HepG2 (cell line): ENCODE measurements around the gene ATP6V0A1. TPM values are rescaled to one million over a fixed set of nuclear protein-coding genes. Genes with fewer than 3 reads are reported as not detected.

ENCODE experiments used
- FOXP1 ChIP-seq, 2 experiments: fragments of 450-650 bp in 1 of 2; IDR thresholded peaks; 2 replicates each; pipeline ENCODE4 v1.6.1; 2017 to 2018; ENCODE audit warnings: antibody characterized with exemption in 1 of 2
- GFI1 ChIP-seq: sonication (generic); formaldehyde crosslinking; IDR thresholded peaks from 2 replicates; pipeline ENCODE4 v1.5.0; 2020; ENCODE audit warnings: missing genetic modification reagents, mild to moderate bottlenecking, borderline replicate concordance
- NPAS2 ChIP-seq: sonication (generic); formaldehyde crosslinking; IDR thresholded peaks from 2 replicates; pipeline ENCODE4 v1.8.0; 2022; ENCODE audit warnings: mild to moderate bottlenecking, missing genetic modification reagents, borderline replicate concordance
- STAT5B ChIP-seq: sonication (generic); formaldehyde crosslinking; IDR thresholded peaks from 2 replicates; pipeline ENCODE4 v1.4.0; 2020; ENCODE audit warnings: missing genetic modification reagents
- TGIF2 ChIP-seq: IDR thresholded peaks from 2 replicates; pipeline ENCODE4 v1.6.1; 2016; ENCODE audit warnings: control low read depth, missing compliant biosample characterization
- U2AF2 ChIP-seq: fragments of 200-400 bp; formaldehyde crosslinking; IDR thresholded peaks from 2 replicates; pipeline ENCODE4 v1.6.1; 2017; ENCODE audit warnings: low read depth, mild to moderate bottlenecking, low read length
- XRCC5 ChIP-seq: fragments of 200-400 bp; formaldehyde crosslinking; optimal IDR thresholded peaks from 2 replicates; pipeline ENCODE3; 2017; ENCODE audit warnings: mild to moderate bottlenecking, low read length
- ZBTB20 ChIP-seq: sonication (generic); formaldehyde crosslinking; IDR thresholded peaks from 2 replicates; pipeline ENCODE4 v1.8.1; 2023; ENCODE audit warnings: missing genetic modification reagents, low read depth, mild to moderate bottlenecking, borderline replicate concordance
- ZEB1 ChIP-seq: IDR thresholded peaks from 2 replicates; pipeline ENCODE4 v1.6.1; 2012; ENCODE audit warnings: mild to moderate bottlenecking, low read depth, inconsistent platforms; ENCODE audit not compliant: insufficient replicate concordance
- ZKSCAN5 ChIP-seq: sonication (generic); formaldehyde crosslinking; IDR thresholded peaks from 2 replicates; pipeline ENCODE4 v1.5.1; 2020; ENCODE audit warnings: mild to moderate bottlenecking, missing genetic modification reagents
- ZNF101 ChIP-seq: sonication (generic); formaldehyde crosslinking; IDR thresholded peaks from 2 replicates; pipeline ENCODE4 v1.4.0; 2020; ENCODE audit warnings: mild to moderate bottlenecking, low read depth, missing genetic modification reagents, borderline replicate concordance
- ZNF256 ChIP-seq: sonication (generic); formaldehyde crosslinking; conservative IDR thresholded peaks from 2 replicates; pipeline ENCODE4 v1.4.0; 2020; ENCODE audit warnings: missing genetic modification reagents
- ZNF326 ChIP-seq: sonication (generic); formaldehyde crosslinking; IDR thresholded peaks from 2 replicates; pipeline ENCODE4 v1.4.0; 2020; ENCODE audit warnings: missing genetic modification reagents, borderline replicate concordance
- ZNF550 ChIP-seq: sonication (generic); formaldehyde crosslinking; IDR thresholded peaks from 2 replicates; pipeline ENCODE4 v1.4.0; 2020; ENCODE audit warnings: mild to moderate bottlenecking, missing genetic modification reagents, borderline replicate concordance
- ZNF619 ChIP-seq: sonication (generic); formaldehyde crosslinking; IDR thresholded peaks from 2 replicates; pipeline ENCODE4 v1.4.0; 2020; ENCODE audit warnings: mild to moderate bottlenecking, missing genetic modification reagents
- polyA plus RNA-seq, 8 experiments: library from polyadenylated mRNA; depleted of rRNA in 3 of 8; stranded (reverse) in 7 of 8; unstranded in 1 of 8; fragments of >200 nt; fragmentation: Illumina TruSeq in 4 of 8; extraction: Trizol in 4 of 8; gene quantifications; 2 replicates each; pipeline versions ENCODE4 v1.2.1 to v1.2.3, GENCODE V29; 2011 to 2016; ENCODE audit warnings: low read depth in 4 of 8, missing spikeins in 1 of 8, mixed read lengths in 1 of 8; ENCODE audit not compliant: insufficient read depth in 1 of 8
- total RNA-seq, 5 experiments: library from RNA; depleted of rRNA; stranded (reverse); fragments of >200 nt; fragmentation: Illumina TruSeq; extraction: Trizol; gene quantifications; 2 replicates each; pipeline ENCODE4 v1.2.3, GENCODE V29; 2016; ENCODE audit warnings: low read depth in 1 of 5
- TF ChIP-seq, protein P1 (sequence below): sonication (generic); formaldehyde crosslinking; IDR thresholded peaks from 2 replicates; pipeline ENCODE4 v1.5.0; 2020; ENCODE audit warnings: mild to moderate bottlenecking, missing genetic modification reagents
- TF ChIP-seq, protein P2 (sequence below): sonication (generic); formaldehyde crosslinking; IDR thresholded peaks from 2 replicates; pipeline ENCODE4 v1.8.1; 2023; ENCODE audit warnings: mild to moderate bottlenecking, missing genetic modification reagents
- TF ChIP-seq, protein P3 (sequence below): IDR thresholded peaks from 2 replicates; pipeline ENCODE4 v1.6.1; 2018; ENCODE audit warnings: missing genetic modification reagents, mild to moderate bottlenecking, missing compliant biosample characterization
- TF ChIP-seq, protein P4 (sequence below): sonication (generic); formaldehyde crosslinking; IDR thresholded peaks from 2 replicates; pipeline ENCODE4 v1.9.0; 2021; ENCODE audit warnings: mild to moderate bottlenecking, missing genetic modification reagents

The ATP6V0A1 gene
- total and polyA plus RNA-seq, 2 of the 13 experiments (the other 11 are each of a cell fraction or from before 2014, with no cell fraction given): 27.9 to 54.1 TPM

DNA sequence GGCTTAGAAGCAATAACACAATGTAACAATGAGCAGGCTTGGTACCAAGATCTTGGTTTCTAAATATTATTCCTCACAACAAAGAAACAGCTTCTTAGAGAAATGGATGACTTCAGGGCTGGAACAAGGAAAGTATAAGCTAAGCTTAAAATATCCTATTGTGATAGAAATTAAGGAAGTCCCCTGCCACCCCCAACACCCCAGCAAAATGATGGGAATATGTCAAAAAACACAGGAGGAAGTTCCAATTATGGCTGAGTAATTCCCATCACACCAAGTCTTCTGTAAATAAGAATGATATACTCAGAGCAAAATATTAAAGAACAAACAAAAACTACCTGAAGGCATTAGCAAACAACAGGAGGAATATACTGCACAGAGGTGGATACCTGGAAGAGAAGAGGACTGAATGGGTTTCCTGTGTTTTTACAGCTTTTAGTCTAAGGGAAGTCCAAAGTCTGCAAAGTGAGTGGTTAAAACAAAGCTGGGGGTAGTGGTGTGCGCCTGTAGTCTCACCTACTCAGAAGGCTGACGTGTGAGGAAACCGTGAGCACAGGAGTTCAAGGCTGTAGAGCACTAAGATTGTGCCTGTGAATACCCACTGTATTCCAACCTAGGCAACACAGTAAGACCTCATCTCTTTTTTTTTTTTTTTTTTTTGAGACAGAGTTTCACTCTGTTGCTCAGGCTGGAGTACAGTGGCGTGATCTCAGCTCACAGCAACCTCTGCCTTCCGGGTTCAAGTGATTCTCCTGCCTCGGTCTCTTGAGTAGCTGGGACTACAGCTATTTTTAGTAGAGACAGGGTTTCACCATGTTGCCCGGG, 17.1 kb upstream of the ATP6V0A1 start (continued):
- TF ChIP-seq XRCC5: no peak
- peak; percentile 96 for TF ChIP-seq ZEB1
- TF ChIP-seq ZNF619 (CRISPR knock-in tag): no peak
- TF ChIP-seq NPAS2 (CRISPR knock-in tag): no peak
- peak; percentile 70 for TF ChIP-seq GFI1 (CRISPR knock-in tag)
- TF ChIP-seq ZNF256 (CRISPR knock-in tag): no peak
- TF ChIP-seq, protein P1, sequence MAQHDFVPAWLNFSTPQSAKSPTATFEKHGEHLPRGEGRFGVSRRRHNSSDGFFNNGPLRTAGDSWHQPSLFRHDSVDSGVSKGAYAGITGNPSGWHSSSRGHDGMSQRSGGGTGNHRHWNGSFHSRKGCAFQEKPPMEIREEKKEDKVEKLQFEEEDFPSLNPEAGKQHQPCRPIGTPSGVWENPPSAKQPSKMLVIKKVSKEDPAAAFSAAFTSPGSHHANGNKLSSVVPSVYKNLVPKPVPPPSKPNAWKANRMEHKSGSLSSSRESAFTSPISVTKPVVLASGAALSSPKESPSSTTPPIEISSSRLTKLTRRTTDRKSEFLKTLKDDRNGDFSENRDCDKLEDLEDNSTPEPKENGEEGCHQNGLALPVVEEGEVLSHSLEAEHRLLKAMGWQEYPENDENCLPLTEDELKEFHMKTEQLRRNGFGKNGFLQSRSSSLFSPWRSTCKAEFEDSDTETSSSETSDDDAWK (CRISPR knock-in tag): no peak
- no peak for TF ChIP-seq ZBTB20 (CRISPR knock-in tag)
- no peak for TF ChIP-seq ZNF550
- TF ChIP-seq U2AF2: no peak
- TF ChIP-seq, protein P2, sequence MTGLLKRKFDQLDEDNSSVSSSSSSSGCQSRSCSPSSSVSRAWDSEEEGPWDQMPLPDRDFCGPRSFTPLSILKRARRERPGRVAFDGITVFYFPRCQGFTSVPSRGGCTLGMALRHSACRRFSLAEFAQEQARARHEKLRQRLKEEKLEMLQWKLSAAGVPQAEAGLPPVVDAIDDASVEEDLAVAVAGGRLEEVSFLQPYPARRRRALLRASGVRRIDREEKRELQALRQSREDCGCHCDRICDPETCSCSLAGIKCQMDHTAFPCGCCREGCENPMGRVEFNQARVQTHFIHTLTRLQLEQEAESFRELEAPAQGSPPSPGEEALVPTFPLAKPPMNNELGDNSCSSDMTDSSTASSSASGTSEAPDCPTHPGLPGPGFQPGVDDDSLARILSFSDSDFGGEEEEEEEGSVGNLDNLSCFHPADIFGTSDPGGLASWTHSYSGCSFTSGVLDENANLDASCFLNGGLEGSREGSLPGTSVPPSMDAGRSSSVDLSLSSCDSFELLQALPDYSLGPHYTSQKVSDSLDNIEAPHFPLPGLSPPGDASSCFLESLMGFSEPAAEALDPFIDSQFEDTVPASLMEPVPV (CRISPR knock-in tag): no peak
- TF ChIP-seq STAT5B (CRISPR knock-in tag): no peak
- TF ChIP-seq, protein P3, sequence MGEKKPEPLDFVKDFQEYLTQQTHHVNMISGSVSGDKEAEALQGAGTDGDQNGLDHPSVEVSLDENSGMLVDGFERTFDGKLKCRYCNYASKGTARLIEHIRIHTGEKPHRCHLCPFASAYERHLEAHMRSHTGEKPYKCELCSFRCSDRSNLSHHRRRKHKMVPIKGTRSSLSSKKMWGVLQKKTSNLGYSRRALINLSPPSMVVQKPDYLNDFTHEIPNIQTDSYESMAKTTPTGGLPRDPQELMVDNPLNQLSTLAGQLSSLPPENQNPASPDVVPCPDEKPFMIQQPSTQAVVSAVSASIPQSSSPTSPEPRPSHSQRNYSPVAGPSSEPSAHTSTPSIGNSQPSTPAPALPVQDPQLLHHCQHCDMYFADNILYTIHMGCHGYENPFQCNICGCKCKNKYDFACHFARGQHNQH (CRISPR knock-in tag): peak; percentile 97
- no peak for TF ChIP-seq FOXP1 (IDR thresholded peaks at IDR 0.05)
- peak; percentile 57; the same call in 1 of the 2 replicates for TF ChIP-seq FOXP1 (CRISPR knock-in tag; IDR thresholded peaks at IDR 0.05)
- TF ChIP-seq ZNF326 (CRISPR knock-in tag): no peak
- TF ChIP-seq, protein P4, sequence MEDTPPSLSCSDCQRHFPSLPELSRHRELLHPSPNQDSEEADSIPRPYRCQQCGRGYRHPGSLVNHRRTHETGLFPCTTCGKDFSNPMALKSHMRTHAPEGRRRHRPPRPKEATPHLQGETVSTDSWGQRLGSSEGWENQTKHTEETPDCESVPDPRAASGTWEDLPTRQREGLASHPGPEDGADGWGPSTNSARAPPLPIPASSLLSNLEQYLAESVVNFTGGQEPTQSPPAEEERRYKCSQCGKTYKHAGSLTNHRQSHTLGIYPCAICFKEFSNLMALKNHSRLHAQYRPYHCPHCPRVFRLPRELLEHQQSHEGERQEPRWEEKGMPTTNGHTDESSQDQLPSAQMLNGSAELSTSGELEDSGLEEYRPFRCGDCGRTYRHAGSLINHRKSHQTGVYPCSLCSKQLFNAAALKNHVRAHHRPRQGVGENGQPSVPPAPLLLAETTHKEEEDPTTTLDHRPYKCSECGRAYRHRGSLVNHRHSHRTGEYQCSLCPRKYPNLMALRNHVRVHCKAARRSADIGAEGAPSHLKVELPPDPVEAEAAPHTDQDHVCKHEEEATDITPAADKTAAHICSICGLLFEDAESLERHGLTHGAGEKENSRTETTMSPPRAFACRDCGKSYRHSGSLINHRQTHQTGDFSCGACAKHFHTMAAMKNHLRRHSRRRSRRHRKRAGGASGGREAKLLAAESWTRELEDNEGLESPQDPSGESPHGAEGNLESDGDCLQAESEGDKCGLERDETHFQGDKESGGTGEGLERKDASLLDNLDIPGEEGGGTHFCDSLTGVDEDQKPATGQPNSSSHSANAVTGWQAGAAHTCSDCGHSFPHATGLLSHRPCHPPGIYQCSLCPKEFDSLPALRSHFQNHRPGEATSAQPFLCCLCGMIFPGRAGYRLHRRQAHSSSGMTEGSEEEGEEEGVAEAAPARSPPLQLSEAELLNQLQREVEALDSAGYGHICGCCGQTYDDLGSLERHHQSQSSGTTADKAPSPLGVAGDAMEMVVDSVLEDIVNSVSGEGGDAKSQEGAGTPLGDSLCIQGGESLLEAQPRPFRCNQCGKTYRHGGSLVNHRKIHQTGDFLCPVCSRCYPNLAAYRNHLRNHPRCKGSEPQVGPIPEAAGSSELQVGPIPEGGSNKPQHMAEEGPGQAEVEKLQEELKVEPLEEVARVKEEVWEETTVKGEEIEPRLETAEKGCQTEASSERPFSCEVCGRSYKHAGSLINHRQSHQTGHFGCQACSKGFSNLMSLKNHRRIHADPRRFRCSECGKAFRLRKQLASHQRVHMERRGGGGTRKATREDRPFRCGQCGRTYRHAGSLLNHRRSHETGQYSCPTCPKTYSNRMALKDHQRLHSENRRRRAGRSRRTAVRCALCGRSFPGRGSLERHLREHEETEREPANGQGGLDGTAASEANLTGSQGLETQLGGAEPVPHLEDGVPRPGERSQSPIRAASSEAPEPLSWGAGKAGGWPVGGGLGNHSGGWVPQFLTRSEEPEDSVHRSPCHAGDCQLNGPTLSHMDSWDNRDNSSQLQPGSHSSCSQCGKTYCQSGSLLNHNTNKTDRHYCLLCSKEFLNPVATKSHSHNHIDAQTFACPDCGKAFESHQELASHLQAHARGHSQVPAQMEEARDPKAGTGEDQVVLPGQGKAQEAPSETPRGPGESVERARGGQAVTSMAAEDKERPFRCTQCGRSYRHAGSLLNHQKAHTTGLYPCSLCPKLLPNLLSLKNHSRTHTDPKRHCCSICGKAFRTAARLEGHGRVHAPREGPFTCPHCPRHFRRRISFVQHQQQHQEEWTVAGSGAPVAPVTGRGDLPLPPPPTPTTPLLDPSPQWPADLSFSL: no peak
- TF ChIP-seq TGIF2 (CRISPR knock-in tag): no peak
- no peak for TF ChIP-seq ZNF101 (CRISPR knock-in tag)
- no peak for TF ChIP-seq ZKSCAN5
